Activated CD4-positive, alpha-beta T cell treated with anti-CD3 and anti-CD28 coated beads, Interleukin-10, Interleukin-2, amounts not matched to agents 100 ng/mL and 50 ng/mL, durations not matched to agents 16 hours and 8 hours (primary cell): ENCODE data around the gene BRD3.

Experiments
- DNase-seq: peaks from one replicate; pipeline ENCODE4 v3.0.0-alpha.2; 2020

BRD3 gene

GRCh38 chr9:134053941-134054761 is 13.7 kb downstream of the BRD3 start:
- DNase-seq, result no peak

- DNase-seq, result no peak
These were observed 14.4 kb downstream of the BRD3 start for GRCh38 chr9:134053401-134053871.

DNA sequence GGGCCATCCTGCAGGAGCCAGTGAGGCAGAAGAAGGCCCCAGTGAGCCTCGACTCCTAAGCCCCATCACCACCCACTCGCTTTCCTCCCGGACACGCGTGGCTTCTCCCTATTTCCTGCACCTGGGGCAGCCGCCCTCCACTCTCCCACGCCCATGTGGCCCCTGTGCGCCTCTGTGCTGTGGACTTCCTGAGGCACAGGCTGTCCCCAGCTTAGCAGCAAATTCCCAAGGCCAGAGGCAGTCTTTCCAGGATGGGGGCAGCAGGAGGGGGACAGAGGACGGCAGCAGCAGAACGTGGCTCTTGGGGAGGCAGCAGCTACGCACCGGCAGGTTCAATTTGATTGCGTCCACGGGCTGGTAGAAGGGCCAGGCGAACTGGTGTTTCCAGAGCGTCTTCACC is 14.9 kb downstream of the BRD3 start:
- no peak for DNase-seq

- DNase-seq, result no peak
These were observed 15.3 kb downstream of the BRD3 start for GRCh38 chr9:134052491-134052890.

GRCh38 chr9:134051319-134051718 is 16.5 kb downstream of the BRD3 start:
- DNase-seq, result no peak

- DNase-seq, result no peak
These were observed 17.1 kb downstream of the BRD3 start for GRCh38 chr9:134050726-134051125.

- no peak for DNase-seq
These were observed 17.8 kb downstream of the BRD3 start for GRCh38 chr9:134049772-134050588.

DNA sequence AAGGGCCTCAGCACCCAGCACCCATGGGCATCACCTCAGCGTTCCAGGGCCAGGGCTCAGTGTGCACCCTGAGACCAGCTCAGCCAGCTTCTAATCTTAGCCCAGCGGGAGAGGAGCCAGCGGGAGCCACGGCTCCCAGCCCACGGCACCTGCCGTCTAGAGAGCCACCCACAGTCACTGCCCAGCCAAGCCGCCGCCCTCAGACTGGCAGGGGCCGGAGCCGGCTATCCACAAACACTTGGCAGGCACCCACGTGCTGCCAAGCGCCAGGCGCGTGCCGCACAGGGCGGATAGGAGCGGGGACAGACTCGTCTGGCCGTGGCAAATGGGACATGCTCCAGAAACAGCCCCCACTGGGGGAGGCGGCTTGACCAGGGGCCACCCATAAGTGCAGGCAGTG is 18.6 kb downstream of the BRD3 start:
- DNase-seq, result no peak

GRCh38 chr9:134048582-134048968 is 19.3 kb downstream of the BRD3 start:
- no peak for DNase-seq

GRCh38 chr9:134047868-134048581 is 19.8 kb downstream of the BRD3 start:
- no peak for DNase-seq

DNA sequence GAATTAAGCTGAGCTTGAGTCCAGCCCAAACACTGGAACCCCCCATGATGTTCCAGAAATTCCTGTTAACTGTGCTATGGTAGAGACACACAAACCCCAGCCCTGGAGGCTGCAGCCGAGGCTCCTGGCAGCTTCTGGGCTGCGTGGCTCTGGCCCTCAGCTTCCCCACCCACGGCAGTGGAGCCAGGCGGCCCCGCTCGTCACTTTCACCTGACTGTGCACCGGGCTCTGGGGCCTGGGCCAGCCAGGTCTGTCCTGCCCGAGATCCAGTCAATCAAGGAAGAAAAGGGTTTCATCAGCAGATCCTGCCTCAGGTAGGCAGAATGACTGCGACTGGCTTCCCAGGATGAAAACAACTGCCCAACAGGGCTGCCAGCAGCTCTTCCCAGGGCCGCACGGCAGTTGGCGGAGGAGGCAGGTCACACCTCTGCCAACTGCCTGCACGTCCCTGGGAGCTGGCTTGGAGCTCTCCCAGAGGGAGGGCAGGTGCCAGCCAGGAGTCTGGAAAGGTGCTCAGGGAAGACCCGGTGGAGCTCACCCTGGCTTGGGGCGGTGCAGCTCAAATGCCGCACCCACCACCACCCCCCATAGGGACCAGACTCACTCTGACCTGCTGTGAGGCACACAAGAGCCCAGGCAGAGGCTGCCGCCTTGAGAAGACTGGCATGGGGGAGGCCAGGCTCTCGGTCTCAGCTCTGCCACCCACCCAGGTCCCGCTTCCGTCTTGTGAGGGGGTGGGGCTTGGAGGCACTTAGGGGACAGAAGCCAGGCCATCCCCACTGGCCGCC is 20.7 kb downstream of the BRD3 start:
- no peak for DNase-seq

GRCh38 chr9:134045841-134046544 is 21.8 kb downstream of the BRD3 start:
- no peak for DNase-seq

DNA sequence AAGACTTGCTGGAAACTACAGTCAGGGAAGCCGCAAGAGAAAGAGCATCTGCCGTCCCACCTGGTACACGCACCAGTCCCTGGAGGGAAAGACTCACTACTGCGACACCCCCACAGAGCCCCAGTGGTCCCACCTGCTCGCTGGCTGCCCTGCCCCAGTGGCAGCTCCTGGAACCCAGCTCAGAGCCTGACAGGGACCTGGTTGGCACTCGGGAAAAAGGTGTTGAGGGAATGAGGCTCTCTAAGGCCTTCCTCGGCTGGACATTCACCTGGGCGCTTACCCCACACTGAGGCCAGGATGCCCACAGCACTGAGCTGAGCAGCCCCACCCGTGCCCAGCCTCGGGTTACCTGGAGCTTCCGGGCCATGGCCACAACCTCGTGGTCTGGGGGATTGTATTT is 22.9 kb downstream of the BRD3 start:
- no peak for DNase-seq

DNA sequence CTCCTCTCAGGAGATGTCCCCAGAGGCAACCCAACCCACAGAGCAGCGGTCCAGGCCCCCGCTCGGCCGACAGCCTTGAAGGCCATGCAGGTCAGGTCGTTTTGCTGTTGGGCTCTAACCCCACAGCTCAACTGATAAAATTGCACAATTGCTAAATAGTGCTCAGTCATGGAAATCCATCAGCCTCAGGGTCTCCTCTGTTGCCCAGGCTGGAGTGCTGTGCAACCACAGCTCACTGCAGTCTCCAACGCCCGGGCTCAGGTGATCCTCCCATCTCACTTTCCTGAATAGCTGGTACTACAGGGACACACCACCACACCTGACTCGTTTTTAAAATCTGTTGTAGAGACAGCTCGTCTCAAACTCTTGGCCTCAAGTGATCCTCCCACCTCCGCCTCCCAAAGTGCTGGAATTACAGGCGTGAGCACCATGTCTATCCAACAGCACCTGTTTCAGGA is 24.3 kb downstream of the BRD3 start:
- DNase-seq, result no peak

DNA sequence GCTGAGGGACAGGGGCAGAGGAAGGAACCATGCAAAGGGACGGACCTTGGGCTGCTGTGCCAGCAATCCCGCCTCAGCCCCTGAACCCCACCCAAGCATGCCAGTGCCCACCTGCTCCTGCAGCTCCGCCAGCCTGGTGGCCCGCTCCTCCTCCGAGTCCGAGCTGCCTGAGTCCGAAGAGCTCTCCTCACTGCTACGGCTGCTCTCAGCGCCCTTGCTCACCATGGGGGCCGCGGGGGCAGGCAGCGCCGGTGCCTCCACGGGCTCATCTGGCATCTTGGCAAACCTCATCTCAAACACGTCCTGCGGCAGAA is 26.2 kb downstream of the BRD3 start:
- no peak for DNase-seq

GRCh38 chr9:134040781-134041648 is 26.8 kb downstream of the BRD3 start:
- DNase-seq, result no peak

- no peak for DNase-seq
These were observed 27.7 kb downstream of the BRD3 start for GRCh38 chr9:134040176-134040565.

DNA sequence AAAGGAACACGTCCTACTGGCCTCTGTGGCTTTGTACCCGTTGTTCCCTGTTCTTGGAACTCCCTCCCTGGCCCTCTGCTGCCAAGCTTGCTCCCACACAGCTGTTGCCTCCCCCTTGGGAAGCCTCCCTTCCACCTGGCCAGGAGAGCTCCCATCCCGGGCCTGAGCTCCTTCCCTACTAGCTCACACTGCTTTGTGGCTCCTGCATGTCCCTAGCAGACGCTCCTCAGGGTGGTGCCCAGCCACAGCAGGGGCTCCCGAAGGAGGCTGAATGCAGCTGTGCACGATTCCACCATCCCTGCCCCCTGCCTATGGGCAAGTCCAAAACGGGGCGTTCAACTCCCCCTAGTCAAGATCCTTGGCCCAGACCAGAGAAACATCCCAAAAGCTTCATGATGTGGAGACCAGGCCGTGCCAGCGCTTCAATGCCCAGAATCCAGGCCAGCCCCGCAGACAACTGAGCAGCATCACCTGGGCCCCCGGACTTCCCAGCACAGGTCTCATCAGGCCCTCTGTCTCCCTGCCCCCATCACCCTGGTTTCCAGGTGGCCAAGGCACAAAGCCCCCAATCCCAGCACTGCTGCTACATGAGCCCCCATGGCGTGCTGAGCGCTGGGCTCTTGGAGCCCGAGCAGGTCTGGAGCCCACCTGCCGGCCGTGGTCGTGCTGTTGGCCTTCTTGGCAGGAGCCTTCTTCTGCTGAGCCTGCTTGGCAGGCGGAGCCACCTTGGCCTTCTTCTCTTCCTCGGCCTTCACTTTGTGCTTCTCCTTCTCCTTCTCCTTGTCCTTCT is 28.2 kb downstream of the BRD3 start:
- DNase-seq, result no peak

DNA sequence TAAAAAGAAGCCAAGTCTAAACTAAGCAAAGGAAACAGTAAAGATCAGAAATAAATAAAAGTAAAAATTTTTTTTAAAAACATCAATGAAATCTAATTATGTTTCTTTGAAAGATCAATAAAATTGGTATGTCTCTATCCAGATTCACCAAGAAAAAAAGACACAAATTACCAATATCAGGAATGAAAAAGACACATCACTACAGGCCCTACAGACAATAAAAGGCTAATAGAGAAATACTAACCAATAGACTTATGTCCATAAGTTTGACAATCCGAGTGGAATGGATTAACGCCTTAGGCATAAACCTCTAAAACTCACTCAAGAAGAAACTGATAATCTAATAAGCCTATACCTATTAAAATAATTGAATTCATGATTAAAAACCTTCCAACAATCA is 30.2 kb downstream of the BRD3 start:
- no peak for DNase-seq

GRCh38 chr9:134036130-134036529 is 31.7 kb downstream of the BRD3 start:
- no peak for DNase-seq
